HL-60 (cell line): ENCODE results near the gene TMEM52.

Source experiments
- DNase-seq, 2 experiments: peaks; one replicate each; pipeline ENCODE4 v3.0.0-alpha.2; 2010 to 2020; ENCODE audit warnings: low read depth in 1 of 2, low spot score in 1 of 2
- H3K27ac ChIP-seq: fragments of 250-450 bp; sonication (Bioruptor Pico); replicated peaks from 2 replicates; pipeline ENCODE4 v1.5.1; 2020; ENCODE audit warnings: mild to moderate bottlenecking, moderate library complexity
- H3K27me3 ChIP-seq: fragments of 250-450 bp; sonication (Bioruptor Pico); 2 replicates; pipeline ENCODE4 v1.5.1; 2021; ENCODE audit warnings: mild to moderate bottlenecking, moderate library complexity; ENCODE audit not compliant: insufficient read depth, poor library complexity, severe bottlenecking
- H3K4me3 ChIP-seq: replicated peaks from 2 replicates; pipeline ENCODE4 v1.5.1; 2011; ENCODE audit warnings: mild to moderate bottlenecking, control low read depth, low read length; ENCODE audit not compliant: insufficient read depth
- CTCF ChIP-seq: IDR thresholded peaks from one replicate; pipeline ENCODE4 v1.5.1; 2011; ENCODE audit warnings: low read length, control low read depth, inconsistent platforms; ENCODE audit not compliant: insufficient read depth
- GABPA ChIP-seq: IDR thresholded peaks from 2 replicates; pipeline ENCODE4 v1.6.1; 2012; ENCODE audit warnings: low read depth
- POLR2AphosphoS5 ChIP-seq: IDR thresholded peaks from 2 replicates; pipeline ENCODE4 v1.6.1; 2012; ENCODE audit warnings: low read depth
- SPI1 ChIP-seq: IDR thresholded peaks from 2 replicates; pipeline ENCODE4 v1.6.1; 2012; ENCODE audit warnings: low read depth, mild to moderate bottlenecking, borderline replicate concordance
- TF ChIP-seq, protein P1 (sequence below): IDR thresholded peaks from 2 replicates; pipeline ENCODE4 v1.6.1; 2012; ENCODE audit warnings: low read depth; ENCODE audit not compliant: insufficient replicate concordance

The TMEM52 gene

GRCh38 chr1:1895060-1895418 is 24.0 kb downstream of the TMEM52 start:
- Histone ChIP-seq H3K27ac (no peak overlapping the region), H3K4me3 (no peak overlapping the region), H3K27me3 (no peaks in the 10 kb centered on the region)
- no peak for DNase-seq
- TF ChIP-seq GABPA (no peak), SPI1 (no peak), CTCF (no peak), POLR2AphosphoS5 (no peak)
- TF ChIP-seq, protein P1, sequence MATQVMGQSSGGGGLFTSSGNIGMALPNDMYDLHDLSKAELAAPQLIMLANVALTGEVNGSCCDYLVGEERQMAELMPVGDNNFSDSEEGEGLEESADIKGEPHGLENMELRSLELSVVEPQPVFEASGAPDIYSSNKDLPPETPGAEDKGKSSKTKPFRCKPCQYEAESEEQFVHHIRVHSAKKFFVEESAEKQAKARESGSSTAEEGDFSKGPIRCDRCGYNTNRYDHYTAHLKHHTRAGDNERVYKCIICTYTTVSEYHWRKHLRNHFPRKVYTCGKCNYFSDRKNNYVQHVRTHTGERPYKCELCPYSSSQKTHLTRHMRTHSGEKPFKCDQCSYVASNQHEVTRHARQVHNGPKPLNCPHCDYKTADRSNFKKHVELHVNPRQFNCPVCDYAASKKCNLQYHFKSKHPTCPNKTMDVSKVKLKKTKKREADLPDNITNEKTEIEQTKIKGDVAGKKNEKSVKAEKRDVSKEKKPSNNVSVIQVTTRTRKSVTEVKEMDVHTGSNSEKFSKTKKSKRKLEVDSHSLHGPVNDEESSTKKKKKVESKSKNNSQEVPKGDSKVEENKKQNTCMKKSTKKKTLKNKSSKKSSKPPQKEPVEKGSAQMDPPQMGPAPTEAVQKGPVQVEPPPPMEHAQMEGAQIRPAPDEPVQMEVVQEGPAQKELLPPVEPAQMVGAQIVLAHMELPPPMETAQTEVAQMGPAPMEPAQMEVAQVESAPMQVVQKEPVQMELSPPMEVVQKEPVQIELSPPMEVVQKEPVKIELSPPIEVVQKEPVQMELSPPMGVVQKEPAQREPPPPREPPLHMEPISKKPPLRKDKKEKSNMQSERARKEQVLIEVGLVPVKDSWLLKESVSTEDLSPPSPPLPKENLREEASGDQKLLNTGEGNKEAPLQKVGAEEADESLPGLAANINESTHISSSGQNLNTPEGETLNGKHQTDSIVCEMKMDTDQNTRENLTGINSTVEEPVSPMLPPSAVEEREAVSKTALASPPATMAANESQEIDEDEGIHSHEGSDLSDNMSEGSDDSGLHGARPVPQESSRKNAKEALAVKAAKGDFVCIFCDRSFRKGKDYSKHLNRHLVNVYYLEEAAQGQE: no peak

DNA sequence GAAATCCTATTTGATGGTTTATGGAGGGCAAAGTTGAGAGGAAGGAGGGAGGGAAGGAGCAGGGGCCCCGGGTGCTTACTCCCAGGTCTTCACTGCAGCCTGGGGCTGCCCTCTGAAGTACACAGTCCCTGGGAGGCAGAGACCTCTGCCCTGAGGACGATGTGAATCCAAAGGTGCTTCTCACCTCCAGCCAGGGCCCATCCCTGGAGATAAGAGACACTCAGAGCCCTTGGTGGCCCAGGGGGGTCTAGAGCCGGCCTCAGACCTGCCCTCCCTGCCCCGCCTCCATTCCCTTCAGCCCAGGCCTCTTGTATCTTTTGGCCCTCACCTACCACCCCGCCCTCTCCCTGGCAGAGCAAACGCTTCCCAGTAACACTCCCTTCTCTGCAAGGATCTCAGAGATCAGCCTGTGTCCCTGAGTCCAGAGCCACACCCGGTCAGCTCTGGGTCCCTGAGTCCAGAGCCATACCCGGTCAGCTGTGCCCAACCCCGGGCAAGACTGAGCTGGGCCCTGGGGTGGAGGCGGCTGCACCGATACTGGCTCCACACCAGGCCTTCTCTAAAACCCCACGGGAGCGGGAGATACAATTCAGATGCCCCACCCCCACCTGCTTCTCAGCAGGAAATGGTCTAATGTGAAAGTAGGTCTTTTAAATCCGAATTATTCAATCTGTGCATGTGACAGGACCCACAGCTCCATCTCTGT is 24.6 kb downstream of the TMEM52 start:
- no peak for DNase-seq
- no peaks in the 10 kb centered on the region for H3K27me3 ChIP-seq
- no peak for TF ChIP-seq SPI1
- TF ChIP-seq, protein P1: no peak
- TF ChIP-seq POLR2AphosphoS5: no peak
- TF ChIP-seq CTCF: no peak
- no peak for TF ChIP-seq GABPA
- no peak overlapping the region for H3K4me3 ChIP-seq
- H3K27ac ChIP-seq: no peak overlapping the region

DNA sequence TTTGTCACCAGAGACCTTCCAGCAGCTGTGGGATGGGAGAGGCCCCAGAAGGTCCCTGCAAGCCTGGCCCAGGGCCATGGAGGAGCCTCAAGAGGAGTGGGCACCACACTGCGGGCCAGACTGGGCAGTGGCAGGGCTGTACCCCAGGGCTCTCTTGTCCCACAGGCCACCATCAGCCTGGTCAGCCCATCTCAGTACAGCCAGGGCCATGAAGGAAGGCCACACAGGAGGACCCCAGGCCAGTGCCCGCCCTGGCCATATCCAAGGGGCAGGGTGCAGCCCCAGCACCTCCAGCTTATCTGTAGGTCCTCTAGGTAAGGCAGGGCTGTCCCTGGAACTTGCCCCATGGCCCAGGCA is 25.1 kb downstream of the TMEM52 start:
- no peak for DNase-seq
- H3K27ac ChIP-seq: no peak overlapping the region
- no peak overlapping the region for H3K4me3 ChIP-seq
- no peaks in the 10 kb centered on the region for H3K27me3 ChIP-seq
- TF ChIP-seq CTCF (no peak), POLR2AphosphoS5 (no peak), GABPA (no peak), SPI1 (no peak)
- TF ChIP-seq, protein P1: no peak
